Progenitor cell of endocrine pancreas (in vitro differentiated cells): ENCODE data around the gene NEK4. TPM values are rescaled to one million over a fixed set of nuclear protein-coding genes. Genes with fewer than 3 reads are reported as not detected.

Experiments used
- DNase-seq: peaks from one replicate; pipeline ENCODE4 v3.0.0; 2021; ENCODE audit warnings: low spot score; ENCODE audit not compliant: unreplicated experiment
- H3K27ac Mint-ChIP-seq: 2 replicates; pipeline ENCODE4 v1.8.0; 2021; ENCODE audit warnings: mild to moderate bottlenecking, moderate library complexity, mixed read lengths
- H3K27me3 Mint-ChIP-seq: 2 replicates; pipeline ENCODE4 v1.8.0; 2021; ENCODE audit warnings: mixed read lengths
- H3K36me3 Mint-ChIP-seq: 2 replicates; pipeline ENCODE4 v1.8.0; 2022; ENCODE audit warnings: mixed read lengths; ENCODE audit not compliant: insufficient read depth
- H3K4me1 Mint-ChIP-seq: 2 replicates; pipeline ENCODE4 v1.8.0; 2021; ENCODE audit warnings: low read depth, mixed read lengths
- H3K4me3 Mint-ChIP-seq: 2 replicates; pipeline ENCODE4 v1.8.0; 2021; ENCODE audit warnings: low read depth, mild to moderate bottlenecking, moderate library complexity, mixed read lengths
- H3K9me3 Mint-ChIP-seq: 2 replicates; pipeline ENCODE4 v1.8.0; 2021; ENCODE audit warnings: low read depth, mixed read lengths
- total RNA-seq: library from RNA; stranded (reverse); gene quantifications from 2 replicates; pipeline ENCODE4 v1.2.1, GENCODE V29; 2021
- TF ChIP-seq, protein P1 (sequence below): fragments of 200-600 bp; sonication (generic); IDR thresholded peaks from one replicate; pipeline ENCODE4 v1.5.0; 2021; ENCODE audit warnings: antibody characterized with exemption, mild to moderate bottlenecking; ENCODE audit not compliant: unreplicated experiment

The NEK4 gene
- total RNA-seq, 1 donor from 2014 or later = 51.1 TPM

DNA sequence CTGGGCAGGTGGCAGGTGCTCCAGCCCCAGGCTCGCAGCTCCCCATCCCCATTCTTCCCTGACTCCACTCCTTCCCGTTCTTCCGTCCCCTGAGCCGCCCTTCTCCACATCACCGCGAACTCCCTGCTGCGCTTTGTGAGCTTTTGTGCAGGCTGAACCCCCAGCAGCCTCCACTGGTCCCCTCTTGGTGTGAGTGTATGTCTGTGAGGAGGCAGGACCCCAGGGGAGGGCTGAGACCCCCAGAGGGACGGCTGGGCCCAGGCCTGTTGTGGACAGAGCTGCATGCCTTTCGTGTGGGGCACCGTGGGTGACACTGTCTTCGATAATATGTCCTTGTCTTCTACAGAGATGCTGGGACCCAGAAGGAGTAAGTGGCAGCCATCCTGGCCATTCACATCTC is 16.5 kb upstream of the NEK4 start:
- peaks cover 4% of the 10 kb centered on the region for H3K4me1 Mint-ChIP-seq
- no peak for DNase-seq
- H3K27ac Mint-ChIP-seq = no peak overlapping the region
- no peaks in the 10 kb centered on the region for H3K9me3 Mint-ChIP-seq
- no peak overlapping the region for H3K4me3 Mint-ChIP-seq
- TF ChIP-seq, protein P1, sequence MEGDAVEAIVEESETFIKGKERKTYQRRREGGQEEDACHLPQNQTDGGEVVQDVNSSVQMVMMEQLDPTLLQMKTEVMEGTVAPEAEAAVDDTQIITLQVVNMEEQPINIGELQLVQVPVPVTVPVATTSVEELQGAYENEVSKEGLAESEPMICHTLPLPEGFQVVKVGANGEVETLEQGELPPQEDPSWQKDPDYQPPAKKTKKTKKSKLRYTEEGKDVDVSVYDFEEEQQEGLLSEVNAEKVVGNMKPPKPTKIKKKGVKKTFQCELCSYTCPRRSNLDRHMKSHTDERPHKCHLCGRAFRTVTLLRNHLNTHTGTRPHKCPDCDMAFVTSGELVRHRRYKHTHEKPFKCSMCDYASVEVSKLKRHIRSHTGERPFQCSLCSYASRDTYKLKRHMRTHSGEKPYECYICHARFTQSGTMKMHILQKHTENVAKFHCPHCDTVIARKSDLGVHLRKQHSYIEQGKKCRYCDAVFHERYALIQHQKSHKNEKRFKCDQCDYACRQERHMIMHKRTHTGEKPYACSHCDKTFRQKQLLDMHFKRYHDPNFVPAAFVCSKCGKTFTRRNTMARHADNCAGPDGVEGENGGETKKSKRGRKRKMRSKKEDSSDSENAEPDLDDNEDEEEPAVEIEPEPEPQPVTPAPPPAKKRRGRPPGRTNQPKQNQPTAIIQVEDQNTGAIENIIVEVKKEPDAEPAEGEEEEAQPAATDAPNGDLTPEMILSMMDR = no peak
- H3K27me3 Mint-ChIP-seq = peaks cover 14% of the 10 kb centered on the region
- H3K36me3 Mint-ChIP-seq = no peaks in the 10 kb centered on the region

DNA sequence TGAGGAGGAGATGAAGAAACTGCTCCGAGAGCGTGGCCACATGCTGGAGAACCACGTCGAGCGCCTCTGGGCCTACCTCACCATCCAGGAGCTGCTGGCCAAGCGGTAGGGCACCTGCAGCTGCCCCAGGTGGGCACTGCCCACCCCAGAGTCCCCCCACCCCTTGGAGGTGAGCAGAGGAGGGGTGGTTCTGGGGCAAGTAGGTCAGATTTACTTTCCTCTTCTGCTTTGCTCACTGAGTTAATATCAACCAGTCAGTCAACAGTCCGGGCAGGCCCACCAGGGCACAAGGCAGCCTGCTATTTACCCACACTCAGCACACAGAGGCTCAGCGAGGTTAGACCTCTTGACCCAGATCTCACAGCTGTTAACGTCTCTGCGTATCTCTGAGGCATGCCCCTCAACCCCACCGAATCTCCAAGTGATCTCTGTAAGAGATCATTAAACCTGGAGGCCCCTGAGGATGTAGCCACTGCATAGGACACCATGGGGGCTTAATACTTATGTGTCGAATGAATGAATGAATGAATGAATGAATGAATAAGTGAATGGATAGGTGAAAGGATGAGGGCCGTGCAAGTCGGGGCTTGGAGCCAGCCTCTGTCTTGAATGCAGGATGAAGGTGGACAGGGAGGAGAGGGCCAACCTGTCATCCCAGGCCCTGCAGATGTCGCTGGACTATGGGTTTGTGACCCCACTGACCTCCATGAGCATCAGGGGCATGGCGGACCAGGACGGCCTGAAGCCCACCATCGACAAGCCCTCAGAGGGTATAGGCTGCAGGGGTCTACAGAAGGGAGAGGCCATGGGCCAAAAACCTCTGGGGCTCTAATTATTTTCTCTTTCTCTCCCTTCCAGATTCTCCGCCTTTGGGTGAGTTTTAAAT is 15.8 kb upstream of the NEK4 start:
- Mint-ChIP-seq H3K27me3 (peaks cover 21% of the 10 kb centered on the region), H3K9me3 (no peaks in the 10 kb centered on the region), H3K4me3 (no peak overlapping the region), H3K4me1 (peaks cover 3% of the 10 kb centered on the region), H3K36me3 (no peaks in the 10 kb centered on the region), H3K27ac (peak overlapping the region; percentile 24)
- TF ChIP-seq, protein P1 = no peak
- DNase-seq = no peak

DNA sequence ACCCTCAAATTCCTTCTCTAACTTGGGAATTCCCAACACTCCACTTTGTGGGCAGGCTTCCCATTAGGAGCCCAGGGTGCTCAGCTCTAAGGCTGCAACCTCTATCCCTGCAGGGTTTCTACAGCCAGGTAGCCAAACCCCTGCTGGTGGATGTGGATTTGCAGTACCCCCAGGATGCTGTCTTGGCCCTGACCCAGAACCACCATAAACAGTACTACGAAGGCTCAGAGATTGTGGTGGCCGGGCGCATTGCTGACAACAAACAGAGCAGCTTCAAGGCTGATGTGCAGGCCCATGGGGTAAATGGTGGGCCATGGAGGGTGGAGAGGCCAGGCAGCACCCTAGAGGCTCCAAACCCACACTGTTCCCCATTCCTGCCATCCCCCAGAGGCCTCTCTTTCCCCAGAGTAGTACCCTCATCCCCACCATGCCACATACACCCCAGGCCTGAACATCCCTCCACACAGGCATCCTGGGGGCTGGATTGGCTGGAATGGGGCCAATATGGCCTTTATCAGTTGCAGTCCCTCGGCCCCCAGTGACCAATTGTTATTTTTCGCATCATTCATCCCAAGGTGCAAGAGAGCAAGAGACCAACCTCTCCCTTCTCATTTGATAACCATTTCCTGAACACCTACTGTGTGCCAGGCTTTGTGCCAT is 14.3 kb upstream of the NEK4 start:
- H3K27ac Mint-ChIP-seq = no peak overlapping the region
- DNase-seq = no peak
- H3K4me1 Mint-ChIP-seq = peaks cover 3% of the 10 kb centered on the region
- no peaks in the 10 kb centered on the region for H3K9me3 Mint-ChIP-seq
- H3K27me3 Mint-ChIP-seq = peaks cover 26% of the 10 kb centered on the region
- TF ChIP-seq, protein P1 = no peak
- H3K36me3 Mint-ChIP-seq = no peaks in the 10 kb centered on the region
- H3K4me3 Mint-ChIP-seq = no peak overlapping the region

DNA sequence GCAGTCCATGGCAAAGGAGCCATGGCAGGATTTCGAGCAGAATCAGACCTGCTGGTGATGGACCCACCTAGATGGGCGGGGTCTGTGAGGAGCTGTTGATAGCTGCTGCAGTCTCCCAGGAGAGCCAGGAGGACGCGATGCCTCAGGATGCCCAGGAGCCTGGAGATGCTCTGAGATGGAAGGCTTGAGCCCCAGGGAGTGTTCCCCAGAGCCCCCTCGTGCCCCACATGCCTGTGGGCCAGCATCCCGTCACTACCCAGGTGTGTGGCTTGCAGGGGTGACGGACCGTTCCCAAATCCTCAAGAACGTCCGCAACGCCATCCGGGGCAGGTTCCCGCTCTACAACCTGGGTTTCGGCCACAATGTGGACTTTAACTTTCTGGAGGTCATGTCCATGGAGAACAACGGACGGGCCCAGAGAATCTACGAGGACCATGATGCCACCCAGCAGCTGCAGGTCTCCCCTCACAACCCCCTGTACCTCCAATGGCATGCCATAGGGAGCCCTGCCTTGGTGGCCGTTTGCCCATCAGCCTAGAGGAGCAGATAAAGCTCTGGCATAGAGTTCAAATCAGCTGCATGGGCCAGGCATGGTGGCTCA is 13.4 kb upstream of the NEK4 start:
- Mint-ChIP-seq H3K4me1 (peaks cover 3% of the 10 kb centered on the region), H3K27me3 (peaks cover 26% of the 10 kb centered on the region), H3K27ac (no peak overlapping the region), H3K9me3 (no peaks in the 10 kb centered on the region), H3K36me3 (no peaks in the 10 kb centered on the region), H3K4me3 (no peak overlapping the region)
- DNase-seq = no peak
- TF ChIP-seq, protein P1 = no peak

DNA sequence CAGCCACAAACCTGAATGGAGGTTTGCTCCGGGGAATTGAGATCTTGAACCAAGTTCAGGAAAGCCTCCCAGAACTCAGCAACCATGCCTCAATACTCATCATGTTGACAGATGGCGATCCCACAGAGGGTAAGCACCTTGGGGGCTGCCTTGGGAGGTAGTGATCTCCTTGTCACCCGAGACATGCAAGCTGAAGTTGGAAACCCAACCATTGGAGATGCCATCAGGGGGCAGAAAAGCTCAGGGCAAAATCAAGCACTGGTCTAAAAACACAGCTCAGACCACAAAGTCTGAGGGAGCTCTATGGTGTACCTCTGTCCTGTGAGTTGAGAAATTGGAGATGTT is 12.4 kb upstream of the NEK4 start:
- peaks cover 23% of the 10 kb centered on the region for H3K27me3 Mint-ChIP-seq
- H3K9me3 Mint-ChIP-seq = no peaks in the 10 kb centered on the region

More for the DNA sequence above, 12.4 kb upstream of the NEK4 start:
- Mint-ChIP-seq H3K4me1 (peaks cover 4% of the 10 kb centered on the region), H3K36me3 (no peaks in the 10 kb centered on the region), H3K4me3 (no peak overlapping the region), H3K27ac (no peak overlapping the region)
- TF ChIP-seq, protein P1 = no peak
- DNase-seq = no peak
